ENCODE data around the gene EGFR.

The EGFR gene
- 0 reads per million in 2 donors for total RNA-seq

DNA sequence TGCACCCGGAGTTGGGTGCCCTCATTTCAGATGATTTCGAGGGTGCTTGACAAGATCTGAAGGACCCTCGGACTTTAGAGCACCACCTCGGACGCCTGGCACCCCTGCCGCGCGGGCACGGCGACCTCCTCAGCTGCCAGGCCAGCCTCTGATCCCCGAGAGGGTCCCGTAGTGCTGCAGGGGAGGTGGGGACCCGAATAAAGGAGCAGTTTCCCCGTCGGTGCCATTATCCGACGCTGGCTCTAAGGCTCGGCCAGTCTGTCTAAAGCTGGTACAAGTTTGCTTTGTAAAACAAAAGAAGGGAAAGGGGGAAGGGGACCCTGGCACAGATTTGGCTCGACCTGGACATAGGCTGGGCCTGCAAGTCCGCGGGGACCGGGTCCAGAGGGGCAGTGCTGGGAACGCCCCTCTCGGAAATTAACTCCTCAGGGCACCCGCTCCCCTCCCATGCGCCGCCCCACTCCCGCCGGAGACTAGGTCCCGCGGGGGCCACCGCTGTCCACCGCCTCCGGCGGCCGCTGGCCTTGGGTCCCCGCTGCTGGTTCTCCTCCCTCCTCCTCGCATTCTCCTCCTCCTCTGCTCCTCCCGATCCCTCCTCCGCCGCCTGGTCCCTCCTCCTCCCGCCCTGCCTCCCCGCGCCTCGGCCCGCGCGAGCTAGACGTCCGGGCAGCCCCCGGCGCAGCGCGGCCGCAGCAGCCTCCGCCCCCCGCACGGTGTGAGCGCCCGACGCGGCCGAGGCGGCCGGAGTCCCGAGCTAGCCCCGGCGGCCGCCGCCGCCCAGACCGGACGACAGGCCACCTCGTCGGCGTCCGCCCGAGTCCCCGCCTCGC is at the start of gene EGFR:
Gene EGFR, plus strand, starts transcription at position 657 of the 830 bp plus-strand sequence. CDS start 261 bp downstream, outside the sequence.
- no peak for DNase-seq

DNA sequence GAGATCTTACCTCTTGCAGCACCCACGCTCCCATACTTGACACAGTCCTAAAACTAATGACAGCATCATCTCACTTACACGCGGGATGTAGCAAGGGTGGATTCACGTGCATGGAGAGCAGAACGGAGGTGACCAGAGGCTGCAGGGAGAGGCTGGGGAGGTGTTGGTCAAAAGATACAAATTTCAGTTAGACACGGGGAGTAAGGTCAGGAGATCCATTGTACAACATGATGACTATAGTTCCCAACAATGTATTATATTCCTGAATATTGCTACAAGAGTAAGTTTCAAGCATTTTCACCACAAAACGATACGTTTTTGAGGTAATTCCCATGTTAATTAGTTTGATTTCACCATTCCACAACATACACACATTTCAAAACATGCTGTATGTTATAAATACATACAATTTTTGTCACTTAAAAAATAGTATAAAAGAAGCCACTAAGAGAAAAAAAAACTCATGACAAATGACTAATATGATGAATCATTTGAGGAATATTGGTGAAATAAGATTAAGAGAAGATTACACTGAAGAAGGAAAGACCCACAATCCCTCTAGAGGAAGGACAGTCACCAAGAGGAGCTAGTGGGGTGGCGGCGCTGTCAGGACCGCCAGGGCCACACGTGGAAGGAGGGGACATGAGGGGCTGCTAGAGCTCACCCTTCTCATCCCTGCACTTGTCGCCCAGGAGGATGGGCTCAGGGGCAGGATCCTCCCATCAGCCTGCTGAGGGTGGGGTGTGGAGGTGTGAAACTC is 49.4 kb upstream of the EGFR start:
- no peak for DNase-seq

DNA sequence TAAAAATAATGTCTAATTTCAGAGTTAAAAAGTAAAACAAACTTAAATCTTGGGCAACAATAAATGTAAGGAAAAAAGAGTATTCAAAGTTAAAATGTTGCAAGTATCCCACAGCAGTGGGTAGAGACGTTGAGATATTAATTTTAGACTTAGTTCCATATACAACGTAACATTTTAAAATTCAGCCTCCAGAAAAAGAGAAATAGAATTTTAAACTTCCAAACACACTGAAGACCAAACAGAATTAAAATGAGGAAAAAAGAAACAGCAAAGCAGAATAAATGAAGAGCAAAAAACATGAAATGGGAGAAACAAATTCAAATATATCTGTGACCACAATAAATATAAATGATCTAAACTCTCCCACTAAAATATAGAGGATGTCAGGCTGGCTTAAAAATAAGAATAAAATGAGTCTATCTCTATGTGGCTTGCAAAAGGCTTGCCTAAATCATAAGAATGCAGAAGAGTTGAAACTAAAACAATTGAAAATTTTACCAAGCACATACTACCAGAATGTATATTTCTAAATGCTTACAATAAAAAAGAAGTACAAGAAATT is 46.0 kb upstream of the EGFR start:
- DNase-seq, result no peak

DNA sequence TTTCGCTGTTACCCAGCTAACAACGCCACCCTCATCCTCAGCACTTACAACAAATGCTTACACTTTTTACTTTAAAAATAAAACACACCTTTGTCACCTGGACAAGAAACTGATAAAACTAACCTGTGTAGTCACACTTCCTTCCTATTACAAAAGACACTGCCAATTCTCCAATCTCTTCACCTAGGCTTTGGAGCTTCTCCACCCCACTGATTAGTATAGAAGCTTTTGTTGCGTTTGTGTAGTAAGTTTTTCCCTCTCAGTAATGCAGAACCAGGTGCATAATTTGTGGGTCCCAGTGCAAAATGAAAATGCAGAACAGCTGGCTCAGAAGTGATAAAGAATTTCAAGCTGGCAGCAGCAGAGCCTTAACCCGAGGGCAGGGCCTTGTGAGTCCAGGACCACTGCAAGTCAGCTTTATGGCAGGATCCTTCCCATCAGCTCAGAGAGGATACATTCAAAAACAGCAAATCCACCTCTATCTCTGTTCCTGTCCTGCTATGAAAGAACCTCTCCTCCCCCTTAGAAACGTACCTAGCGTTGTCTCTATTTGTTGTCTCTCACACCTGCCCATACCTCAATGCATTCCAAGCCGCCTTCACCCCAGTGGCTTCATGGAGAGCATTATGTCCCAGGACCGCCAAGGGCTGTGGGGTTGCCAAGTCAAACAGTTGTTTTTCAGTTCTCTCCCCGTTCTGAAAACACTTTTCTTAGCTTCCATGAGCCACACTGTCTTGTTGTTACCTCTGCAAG is 40.3 kb upstream of the EGFR start:
- DNase-seq, result no peak

DNA sequence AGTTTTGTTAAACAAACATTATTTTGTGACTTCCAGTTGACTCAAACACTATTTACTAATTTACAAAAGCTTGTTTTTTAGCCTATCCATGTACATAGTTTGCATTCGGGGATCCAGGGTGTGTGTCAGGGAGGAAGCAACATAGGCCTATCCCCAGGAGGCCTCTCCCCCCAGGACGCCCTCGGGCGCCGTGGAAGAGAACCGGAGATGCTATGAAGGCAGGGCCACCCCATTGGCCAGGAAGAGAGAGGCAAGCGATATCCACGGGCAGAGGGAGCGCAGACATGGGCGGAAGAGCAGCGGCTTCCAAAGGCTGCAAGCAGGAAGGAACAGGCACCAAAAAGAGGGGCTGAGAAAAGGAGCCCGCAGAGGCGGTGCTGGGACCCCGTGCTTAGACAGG is 38.3 kb upstream of the EGFR start:
- DNase-seq, result no peak

DNA sequence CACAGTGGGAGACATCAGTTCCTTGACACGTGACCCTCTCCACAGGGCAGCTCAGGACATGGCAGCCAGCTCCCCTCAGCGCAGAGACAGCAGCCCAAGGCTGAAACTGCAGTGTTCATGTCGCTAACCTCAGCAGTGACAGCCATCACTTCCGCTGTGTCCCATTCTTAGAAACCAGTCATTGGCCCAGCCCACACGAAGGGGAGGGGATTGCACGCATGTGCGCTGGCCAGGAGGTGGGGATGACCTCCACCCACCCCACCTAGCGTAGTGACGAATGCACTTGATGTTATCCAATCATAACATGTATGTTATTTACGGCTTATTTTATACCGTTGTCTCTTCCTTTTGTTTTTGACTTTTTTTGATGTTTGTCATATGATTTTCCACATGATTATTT is 36.9 kb upstream of the EGFR start:
- no peak for DNase-seq

DNA sequence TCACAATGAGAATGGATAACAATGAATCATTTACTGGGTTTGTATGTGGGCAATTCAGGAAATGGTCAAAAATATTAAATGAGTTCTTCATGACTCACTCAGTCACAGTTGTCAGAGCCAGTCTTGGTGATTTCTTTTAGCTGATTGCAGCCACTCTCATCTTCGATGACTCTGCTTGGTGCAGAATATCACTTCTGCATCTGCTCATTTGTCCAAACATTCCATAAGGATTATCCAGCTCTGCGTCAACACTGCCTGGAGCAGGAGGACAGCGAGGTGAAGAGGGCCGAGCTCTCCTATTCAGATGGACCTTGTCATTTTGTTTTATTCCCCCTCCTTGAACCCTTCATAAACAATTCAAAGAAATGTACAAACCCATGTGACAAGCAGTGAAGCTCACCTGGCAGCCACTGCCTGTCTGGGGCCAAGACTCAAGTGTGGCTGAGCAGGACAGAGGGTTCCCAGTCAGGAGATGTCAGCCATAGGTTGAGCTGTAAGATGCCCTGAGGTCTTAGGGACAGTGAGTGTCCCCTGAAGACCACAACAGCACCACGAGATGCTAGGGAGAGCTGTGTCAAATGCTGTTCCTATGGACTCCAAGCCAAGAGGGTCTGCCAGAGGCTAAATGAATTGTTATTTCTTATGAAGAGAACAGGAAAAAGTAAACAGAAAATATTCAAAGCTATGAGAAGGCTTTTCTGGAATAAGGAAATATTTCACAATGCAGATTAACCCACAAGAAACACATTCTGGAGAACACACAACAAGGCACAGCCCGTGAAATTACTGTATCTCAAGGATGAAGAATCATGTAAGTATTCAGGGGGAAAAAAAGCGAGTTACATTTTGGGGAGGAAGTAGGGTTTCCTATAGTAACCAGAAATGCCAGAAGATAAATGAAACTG is 33.1 kb upstream of the EGFR start:
- DNase-seq, result no peak

DNA sequence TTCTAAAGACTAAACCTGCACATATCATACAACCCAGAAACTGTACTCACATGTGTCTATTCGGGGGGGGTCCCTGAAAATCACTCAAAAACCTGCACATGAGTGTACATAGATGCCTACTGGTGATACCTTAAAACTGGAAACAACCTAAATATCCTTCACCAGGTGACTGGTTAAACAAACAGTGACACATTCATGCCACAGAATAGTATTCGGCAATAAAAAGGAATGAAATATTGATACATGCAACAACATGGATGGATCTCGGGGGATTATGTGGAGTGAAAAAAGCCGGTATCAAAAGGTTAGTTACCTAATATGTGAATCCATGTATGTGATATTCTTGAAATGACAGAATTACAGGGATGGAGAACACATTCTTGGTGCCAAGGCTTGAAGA is 32.1 kb upstream of the EGFR start:
- DNase-seq, result no peak

DNA sequence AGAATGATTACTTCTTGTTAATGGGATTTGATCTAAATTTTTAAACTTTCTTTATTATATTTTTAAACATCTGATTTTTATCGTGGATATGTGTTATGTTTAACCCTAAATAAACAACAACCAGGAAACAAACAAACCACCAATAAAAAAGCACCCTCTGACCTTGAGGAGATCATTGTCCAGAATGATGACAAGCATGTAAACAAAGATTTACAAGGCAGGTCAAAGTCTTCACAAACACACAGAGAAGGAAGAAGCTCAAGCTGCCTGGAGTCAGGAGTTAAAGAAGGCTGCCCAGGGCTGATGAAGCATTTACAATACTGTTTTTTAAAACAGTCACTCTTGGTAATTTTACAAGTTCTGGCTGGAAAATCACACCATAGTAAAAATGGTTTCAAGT is 31.0 kb upstream of the EGFR start:
- DNase-seq, result no peak

DNA sequence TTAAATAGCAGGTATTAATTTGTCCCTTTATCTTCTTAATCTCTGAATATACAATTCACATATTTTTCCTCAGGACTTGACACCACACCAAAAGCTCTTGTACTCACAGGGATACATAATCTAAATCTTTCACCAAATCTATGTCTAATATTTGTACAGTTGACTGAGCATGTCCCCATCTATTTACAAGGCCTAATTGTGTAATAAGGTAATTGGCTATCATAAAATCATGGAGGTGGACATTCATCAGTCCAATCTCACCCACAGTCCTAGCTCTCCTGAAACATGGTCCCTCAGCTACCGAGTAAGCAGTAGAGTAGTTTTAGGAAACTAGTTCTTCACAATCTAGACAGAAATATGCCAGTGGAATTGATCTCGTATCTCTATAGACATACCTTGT is 30.3 kb upstream of the EGFR start:
- no peak for DNase-seq

DNA sequence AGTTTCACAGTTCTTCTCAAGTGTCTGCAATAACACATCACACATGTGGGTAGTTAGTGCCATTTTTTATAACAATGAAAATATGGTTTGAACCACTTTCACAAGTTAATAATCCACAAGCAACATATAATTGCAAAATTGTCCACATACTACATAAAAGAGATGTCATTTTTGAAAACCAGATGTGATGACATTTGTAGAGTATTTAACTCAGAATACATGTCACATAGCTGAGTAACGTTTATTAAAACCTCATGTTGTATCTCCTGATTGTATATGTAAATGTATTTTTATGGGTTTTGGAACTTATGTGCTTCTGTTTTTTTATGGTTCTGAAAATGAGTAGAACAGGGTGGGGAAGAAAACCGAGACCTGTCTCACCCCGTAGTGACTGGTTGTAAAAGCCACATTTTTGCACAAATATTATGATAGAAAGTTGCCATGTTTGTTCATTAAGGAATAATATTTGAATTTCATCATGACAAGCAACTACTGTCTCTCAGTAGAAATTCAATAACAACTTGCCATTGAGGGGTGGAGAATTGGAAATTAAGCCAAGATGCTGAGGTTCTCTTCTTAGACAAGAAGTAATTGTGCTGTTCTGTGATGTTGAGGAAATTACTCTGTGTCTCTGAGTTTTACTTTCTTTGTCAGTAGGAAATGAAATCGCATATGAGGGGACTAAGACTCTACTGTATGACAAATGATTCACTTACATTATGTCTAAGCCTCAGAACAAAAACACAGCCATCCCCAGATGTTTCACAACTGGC is 29.2 kb upstream of the EGFR start:
- DNase-seq, result no peak

DNA sequence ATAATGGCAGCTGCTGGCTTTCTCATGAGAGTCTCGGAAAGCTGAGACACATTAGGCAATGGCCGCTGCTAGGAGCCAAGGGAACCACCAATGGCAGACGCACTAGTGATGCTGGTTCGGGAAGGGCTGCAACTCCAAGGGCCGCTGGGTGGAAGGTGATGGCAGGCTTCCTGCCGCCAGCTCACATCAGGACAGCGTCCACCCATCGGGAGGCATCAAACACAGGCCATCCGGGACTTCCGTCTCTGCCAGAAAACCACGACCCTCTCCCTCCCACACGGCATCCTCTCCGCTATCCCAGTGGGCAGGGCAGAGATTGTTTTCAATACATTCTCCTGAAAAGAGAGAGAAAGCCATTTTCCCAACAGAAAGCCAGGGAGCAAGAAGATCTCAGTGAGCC is 27.5 kb upstream of the EGFR start:
- DNase-seq, result no peak

DNA sequence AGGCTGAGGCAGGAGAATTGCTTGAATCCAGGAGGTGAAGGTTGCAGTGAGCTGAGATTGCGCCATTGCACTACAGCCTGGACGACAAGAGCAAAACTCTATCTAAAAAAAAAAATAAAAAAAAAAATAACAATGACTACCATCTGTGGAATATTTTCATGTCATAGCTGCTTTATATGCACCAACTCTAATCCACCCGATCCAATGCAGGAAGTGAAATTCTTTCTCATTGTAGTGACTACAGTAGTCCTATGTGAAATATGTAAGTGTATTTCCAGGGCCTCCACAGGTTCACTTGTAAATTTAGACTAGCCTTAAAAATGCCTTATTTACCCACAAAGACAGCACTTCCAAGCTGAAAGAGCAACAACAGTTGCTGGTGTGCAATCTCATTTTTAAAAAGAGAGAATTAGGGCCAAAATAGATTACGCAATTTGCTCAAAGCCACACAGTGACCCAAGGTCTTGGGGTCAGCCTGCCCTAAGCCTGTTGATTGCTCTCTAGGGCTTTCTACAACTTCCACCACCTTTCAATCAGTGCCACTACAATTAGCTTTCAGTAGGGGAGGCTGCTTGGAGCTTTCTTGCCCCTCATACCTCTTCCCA is 25.8 kb upstream of the EGFR start:
- no peak for DNase-seq

DNA sequence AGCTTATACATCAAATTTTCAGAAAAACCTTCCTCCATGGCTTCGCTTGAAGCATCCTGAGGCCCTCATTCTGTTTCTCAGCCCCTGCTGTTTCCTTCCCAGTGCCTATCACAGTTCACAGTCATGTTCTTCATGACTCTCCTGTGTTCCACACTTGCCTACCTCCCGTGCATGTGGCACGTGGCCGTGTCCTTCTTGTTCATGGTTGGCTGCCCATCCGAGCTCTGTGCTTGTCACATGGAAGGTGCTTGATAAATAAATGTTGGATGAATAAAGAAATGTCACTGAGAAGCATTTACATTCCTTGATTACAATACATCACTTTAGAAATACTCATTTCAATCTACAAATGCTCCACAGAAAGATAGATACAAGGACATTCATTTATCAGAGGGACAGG is 23.7 kb upstream of the EGFR start:
- no peak for DNase-seq

DNA sequence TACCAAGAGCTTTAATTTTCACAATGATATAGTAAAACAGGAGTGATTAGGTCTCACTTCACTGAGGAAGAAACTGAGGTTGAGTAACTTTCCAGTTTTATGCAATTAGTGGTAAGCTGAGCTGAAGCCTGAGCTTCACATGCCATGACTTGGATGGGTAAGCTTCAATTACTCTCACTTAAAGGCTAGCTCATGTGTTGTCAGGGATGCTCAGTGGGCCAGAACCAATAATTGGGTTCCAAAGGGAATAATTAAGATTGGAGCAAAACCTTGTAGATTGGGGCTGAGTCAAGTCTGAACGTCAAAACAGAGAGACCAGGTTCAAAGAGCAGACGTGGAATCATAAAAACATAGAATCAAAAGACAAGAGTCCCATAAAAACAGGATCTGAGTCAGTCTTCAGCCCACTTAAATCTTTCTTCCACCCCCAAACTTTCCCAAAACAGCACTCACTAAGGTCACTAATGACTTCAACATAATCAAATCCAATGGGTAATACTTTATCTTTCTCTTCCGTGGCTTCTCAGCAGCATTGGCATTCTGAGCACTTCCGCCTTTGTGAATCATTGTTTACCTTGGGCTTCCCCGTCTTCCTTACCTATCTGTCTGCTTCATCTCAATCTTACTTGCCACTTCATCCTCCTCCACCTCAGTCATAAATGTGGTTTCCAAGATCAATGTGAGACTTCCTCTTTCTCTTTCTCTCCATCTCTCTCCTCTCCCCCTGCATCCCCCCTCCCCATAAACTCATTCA is 23.0 kb upstream of the EGFR start:
- no peak for DNase-seq

DNA sequence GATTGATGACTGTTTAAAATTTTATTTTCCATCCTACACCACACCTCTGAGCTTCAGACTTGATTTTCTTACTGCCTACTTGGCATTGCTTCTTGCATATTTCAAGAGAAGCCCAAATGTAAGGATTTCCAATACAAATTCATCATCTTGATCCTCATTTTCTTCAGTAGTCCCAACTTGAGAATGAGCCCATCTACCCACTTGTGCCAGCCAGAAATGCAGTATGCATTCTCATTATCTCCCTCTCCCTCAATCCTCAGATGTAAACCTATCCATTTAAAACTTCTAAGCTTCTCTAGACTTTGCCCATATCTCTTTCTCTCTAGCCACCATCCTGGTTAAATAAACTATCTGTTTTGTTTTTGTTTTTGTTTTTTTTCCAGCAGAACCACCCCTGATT is 22.4 kb upstream of the EGFR start:
- no peak for DNase-seq

DNA sequence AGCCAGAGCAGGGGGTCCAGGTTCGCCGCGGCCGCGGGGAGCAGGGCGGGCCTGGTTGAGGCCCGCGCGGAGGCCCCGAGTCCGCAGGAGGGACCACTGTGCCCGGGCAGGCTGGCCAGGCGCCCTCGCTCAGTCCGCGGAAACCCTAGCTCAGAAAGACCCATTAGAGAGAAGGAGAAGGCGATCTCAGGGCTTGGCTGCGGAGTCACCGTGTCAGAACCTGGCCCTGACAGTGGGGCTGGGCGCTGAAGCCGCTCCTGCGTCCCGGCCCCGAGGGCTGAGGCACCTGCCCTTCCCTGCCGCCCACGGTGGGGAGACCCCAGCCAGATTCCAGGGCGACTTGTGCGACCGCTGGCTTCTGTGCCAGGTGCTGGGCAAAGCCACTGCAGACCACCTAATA is 14.2 kb upstream of the EGFR start:
- DNase-seq, result no peak

DNA sequence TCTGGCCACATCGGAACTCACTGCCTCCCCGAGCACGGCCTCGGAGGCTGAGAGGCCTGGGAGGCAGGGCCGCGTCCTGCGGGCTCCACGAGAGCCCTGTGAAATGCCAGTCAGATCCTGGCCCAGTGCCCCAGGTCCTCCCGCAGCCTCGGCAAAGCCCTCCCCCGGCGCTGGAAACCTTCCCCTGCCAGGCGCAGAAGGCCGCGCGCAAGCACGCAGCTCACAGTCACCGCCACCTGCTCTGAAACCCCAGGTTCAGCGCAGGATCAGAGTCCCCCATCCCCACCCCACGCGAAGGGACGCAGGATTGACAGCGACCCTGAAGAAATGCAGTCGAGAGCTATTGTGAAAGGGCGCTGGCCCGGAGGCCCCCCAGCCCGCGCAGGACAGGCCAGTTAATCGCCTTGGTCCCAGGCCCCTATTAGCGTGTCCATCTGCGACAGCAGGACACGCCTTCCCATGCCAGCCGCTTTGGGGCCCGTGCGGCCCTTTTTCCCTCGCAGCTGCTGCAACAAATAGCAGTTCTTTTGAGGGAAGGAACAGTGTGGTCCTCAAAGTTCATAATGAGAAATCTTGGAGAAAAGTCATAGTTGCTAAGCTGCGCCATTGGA is 13.5 kb upstream of the EGFR start:
- no peak for DNase-seq

DNA sequence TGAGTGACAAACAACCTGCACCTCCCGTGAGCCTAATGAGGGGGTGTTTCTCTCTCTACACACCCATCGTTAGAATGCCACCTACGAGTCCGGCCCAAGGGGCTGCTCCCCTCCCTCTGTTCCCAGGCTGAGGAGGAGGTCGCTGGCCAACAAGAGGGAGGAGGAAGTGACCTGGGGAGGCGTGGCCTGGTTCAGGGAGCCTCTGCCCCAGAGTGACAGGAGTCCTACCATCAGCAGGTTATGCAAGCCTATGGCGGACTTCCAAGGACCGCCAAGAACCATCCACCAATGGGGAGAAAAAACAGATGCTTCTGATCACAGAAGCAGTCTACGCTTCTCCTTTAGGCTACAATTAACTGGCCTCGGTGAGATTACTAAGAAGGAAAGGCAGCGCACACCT is 12.3 kb upstream of the EGFR start:
- DNase-seq, result no peak

DNA sequence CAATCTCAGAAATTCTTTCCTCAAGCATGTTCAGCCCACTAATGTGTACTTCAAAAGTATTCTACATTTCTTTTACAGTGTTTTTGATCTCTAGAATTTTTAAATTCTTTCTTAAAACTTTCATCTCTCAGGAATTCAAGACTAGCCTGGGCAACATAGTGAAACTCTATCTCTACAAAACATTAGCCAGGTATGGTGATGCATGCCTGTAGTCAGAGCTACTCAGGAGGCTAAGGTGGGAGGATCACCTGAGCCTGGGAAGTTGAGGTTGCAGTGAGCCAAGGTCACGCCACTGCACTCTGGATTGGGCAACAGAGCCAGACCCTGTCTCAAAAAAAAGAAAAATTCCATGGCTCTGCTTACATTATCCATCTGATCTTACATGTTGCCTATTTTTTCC is 5.0 kb upstream of the EGFR start:
- no peak for DNase-seq

Measured in T-helper 9 cell (primary cell).